ENCODE data around the gene POSTN.

The POSTN gene

GRCh38 chr13:37598597-37598996, at the start of gene POSTN:
TSS of gene POSTN (minus strand) at chr13:37598768. CDS start at chr13:37598726, 42 bp downstream.
- DNase-seq (ENCODE audit: low read depth, low spot score): no peak

- DNase-seq (ENCODE audit: low read depth, low spot score): no peak
Measured at GRCh38 chr13:37647031-37647650, 48.6 kb upstream of the POSTN start.

GRCh38 chr13:37646531-37646930, 48.0 kb upstream of the POSTN start:
- no peak for DNase-seq (ENCODE audit: low read depth, low spot score)

- no peak for DNase-seq (ENCODE audit: low read depth, low spot score)
Measured at GRCh38 chr13:37645181-37645740, 46.7 kb upstream of the POSTN start.

- DNase-seq (ENCODE audit: low read depth, low spot score): no peak
Measured at GRCh38 chr13:37641391-37641790, 42.8 kb upstream of the POSTN start.

- peak; percentile 36 for DNase-seq (ENCODE audit: low read depth, low spot score)
Measured at GRCh38 chr13:37640499-37640898, 41.9 kb upstream of the POSTN start.

GRCh38 chr13:37636701-37637100, 38.1 kb upstream of the POSTN start:
- DNase-seq (ENCODE audit: low read depth, low spot score): no peak

- no peak for DNase-seq (ENCODE audit: low read depth, low spot score)
Measured at GRCh38 chr13:37632294-37632693, 33.7 kb upstream of the POSTN start.

GRCh38 chr13:37627428-37627827, 28.9 kb upstream of the POSTN start:
- no peak for DNase-seq (ENCODE audit: low read depth, low spot score)

- peak; percentile 68 for DNase-seq (ENCODE audit: low read depth, low spot score)
Measured at GRCh38 chr13:37621811-37622361, 23.3 kb upstream of the POSTN start.

- no peak for DNase-seq (ENCODE audit: low read depth, low spot score)
Measured at GRCh38 chr13:37618554-37618953, 20.0 kb upstream of the POSTN start.

GRCh38 chr13:37617173-37617572, 18.6 kb upstream of the POSTN start:
- no peak for DNase-seq (ENCODE audit: low read depth, low spot score)

GRCh38 chr13:37616131-37616530, 17.6 kb upstream of the POSTN start:
- no peak for DNase-seq (ENCODE audit: low read depth, low spot score)

GRCh38 chr13:37615276-37615675, 16.7 kb upstream of the POSTN start:
- no peak for DNase-seq (ENCODE audit: low read depth, low spot score)

- no peak for DNase-seq (ENCODE audit: low read depth, low spot score)
Measured at GRCh38 chr13:37613638-37614037, 15.1 kb upstream of the POSTN start.

GRCh38 chr13:37613236-37613635, 14.7 kb upstream of the POSTN start:
- no peak for DNase-seq (ENCODE audit: low read depth, low spot score)

- DNase-seq (ENCODE audit: low read depth, low spot score): no peak
Measured at GRCh38 chr13:37608750-37609339, 10.3 kb upstream of the POSTN start.

- no peak for DNase-seq (ENCODE audit: low read depth, low spot score)
Measured at GRCh38 chr13:37602733-37603381, 4.3 kb upstream of the POSTN start.

GRCh38 chr13:37601648-37602440, 3.3 kb upstream of the POSTN start:
- no peak for DNase-seq (ENCODE audit: low read depth, low spot score)

GRCh38 chr13:37599519-37599918, 951 bp upstream of the POSTN start:
- DNase-seq (ENCODE audit: low read depth, low spot score): no peak

- no peak for DNase-seq (ENCODE audit: low read depth, low spot score)
Measured at GRCh38 chr13:37597477-37598025, 1.0 kb downstream of the POSTN start.
